ENCODE data around the gene ESPN. TPM values are rescaled to one million over a fixed set of nuclear protein-coding genes. Genes with fewer than 3 reads are reported as not detected.

Gene ESPN
- polyA plus RNA-seq, 1 of the 3 experiments (the other 2 are of a cell fraction) = 0.33 TPM

DNA sequence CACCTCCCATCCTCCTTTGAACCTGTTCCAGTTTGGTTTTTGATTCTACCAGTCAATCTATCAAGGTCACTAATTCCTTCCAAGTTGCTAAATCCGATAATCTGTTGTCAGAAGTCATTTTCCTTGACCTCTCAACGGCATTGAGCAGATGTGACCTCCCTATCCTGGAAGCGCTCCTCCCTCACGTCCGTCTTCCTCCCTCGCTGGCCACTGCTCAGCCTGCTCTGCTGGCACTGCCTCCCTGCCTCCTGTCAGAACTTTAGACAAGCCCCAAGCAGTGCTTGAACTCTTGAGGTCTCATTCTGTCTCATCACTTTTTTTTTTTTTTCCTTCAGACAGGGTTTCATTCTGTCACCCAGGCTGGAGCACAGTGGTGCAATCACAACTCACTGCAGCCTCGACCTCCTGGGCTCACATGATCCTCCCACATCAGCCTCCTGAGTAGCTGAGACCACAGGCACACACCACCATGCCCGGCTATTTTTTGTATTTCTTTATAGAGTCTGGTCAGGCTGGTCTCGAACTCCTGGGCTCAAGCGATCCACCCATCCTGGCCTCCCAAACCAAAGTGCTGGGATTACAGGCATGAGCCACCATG is 26.6 kb upstream of the ESPN start (continued):
- no peak for TF ChIP-seq GATA2 (CRISPR knock-in tag; IDR thresholded peaks at IDR 0.05)

GRCh38 chr1:6399294-6399693 is 25.3 kb upstream of the ESPN start:
- no peak overlapping the region for H3K9ac ChIP-seq
- POLR2A ChIA-PET = no interaction called here
- no peak for DNase-seq

DNA sequence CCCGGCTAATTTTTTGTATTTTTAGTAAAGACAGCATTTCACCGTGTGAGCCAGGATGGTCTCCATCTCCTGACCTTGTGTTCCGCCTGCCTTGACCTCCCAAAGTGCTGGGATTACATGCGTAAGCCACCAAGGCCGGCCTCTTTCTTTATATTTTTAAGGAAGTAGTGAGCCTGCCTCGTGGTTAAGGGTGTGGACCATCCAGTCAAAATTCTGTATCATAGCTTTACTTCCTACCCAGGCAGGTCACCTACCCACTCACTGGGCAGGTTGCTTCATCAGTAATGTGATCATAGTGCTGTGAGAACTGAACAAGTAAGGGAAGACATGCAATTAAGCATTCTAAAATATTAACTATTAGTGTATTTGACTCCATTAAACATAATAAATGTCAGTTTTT is 22.9 kb upstream of the ESPN start:
- Histone ChIP-seq H3K27ac (ENCODE audit: low read depth in 2 of 2, low read length in 1 of 2) (no peak overlapping the region), H3K4me1 (ENCODE audit: control insufficient read depth in 1 of 2, insufficient read depth in 2 of 2, low read depth in 1 of 2, low read length in 1 of 2) (no peaks in the 10 kb centered on the region), H3K36me3 (replicated peaks in 1 of 2; ENCODE audit: control insufficient read depth in 1 of 2, insufficient read depth in 2 of 2, low read length in 1 of 2) (no peaks in the 10 kb centered on the region), H2AFZ (ENCODE audit: low read depth) (no peak overlapping the region), H3K79me2 (ENCODE audit: insufficient read depth) (no peaks in the 10 kb centered on the region), H3K9me2 (no peaks in the 10 kb centered on the region), H3K27me3 (ENCODE audit: insufficient read depth) (no peaks in the 10 kb centered on the region), H3K9me3 (no peaks in the 10 kb centered on the region), H4K20me1 (ENCODE audit: insufficient read depth) (no peaks in the 10 kb centered on the region), H3K4me2 (no peak overlapping the region), H3K9ac (no peak overlapping the region), H3F3A (replicated peaks; ENCODE audit: insufficient read depth) (no peaks in the 10 kb centered on the region), H3K4me3 (ENCODE audit: low read depth in 2 of 2, low read length in 1 of 2) (no peak overlapping the region)
- TF ChIP-seq TEAD4 (IDR thresholded peaks at IDR 0.05; ENCODE audit: borderline replicate concordance, insufficient read depth) (no peak), MXI1 (IDR thresholded peaks at IDR 0.05; ENCODE audit: low read depth, low read length) (no peak), GABPA (IDR thresholded peaks at IDR 0.05; ENCODE audit: low read depth) (no peak), GATA2 (CRISPR knock-in tag; IDR thresholded peaks at IDR 0.05) (no peak), TAF1 (IDR thresholded peaks at IDR 0.05; ENCODE audit: borderline replicate concordance, low read depth, low read length) (no peak), CHD2 (IDR thresholded peaks at IDR 0.05; ENCODE audit: low read length, partially characterized antibody) (no peak), NRF1 (IDR thresholded peaks at IDR 0.05; ENCODE audit: low read depth, low read length) (no peak), TCF12 (IDR thresholded peaks at IDR 0.05) (no peak), FOXM1 (IDR thresholded peaks at IDR 0.05; ENCODE audit: low read depth) (no peak)
- TF ChIP-seq, protein P1, sequence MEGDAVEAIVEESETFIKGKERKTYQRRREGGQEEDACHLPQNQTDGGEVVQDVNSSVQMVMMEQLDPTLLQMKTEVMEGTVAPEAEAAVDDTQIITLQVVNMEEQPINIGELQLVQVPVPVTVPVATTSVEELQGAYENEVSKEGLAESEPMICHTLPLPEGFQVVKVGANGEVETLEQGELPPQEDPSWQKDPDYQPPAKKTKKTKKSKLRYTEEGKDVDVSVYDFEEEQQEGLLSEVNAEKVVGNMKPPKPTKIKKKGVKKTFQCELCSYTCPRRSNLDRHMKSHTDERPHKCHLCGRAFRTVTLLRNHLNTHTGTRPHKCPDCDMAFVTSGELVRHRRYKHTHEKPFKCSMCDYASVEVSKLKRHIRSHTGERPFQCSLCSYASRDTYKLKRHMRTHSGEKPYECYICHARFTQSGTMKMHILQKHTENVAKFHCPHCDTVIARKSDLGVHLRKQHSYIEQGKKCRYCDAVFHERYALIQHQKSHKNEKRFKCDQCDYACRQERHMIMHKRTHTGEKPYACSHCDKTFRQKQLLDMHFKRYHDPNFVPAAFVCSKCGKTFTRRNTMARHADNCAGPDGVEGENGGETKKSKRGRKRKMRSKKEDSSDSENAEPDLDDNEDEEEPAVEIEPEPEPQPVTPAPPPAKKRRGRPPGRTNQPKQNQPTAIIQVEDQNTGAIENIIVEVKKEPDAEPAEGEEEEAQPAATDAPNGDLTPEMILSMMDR (IDR thresholded peaks at IDR 0.05) = no peak
- CTCF ChIA-PET = interaction anchor here (1.0 to 6.0 kb wide), 6 partner anchors 13 to 155 kb away, joined by 3 to 82 read pairs (median 12); partner anchors contain the start of gene HES3
- no peak for DNase-seq
- POLR2A ChIA-PET = no interaction called here
- WGBS (ENCODE audit: low lambda C conversion rate) = 74% methylated on average over 6 of the region's 6 CpGs

More at GRCh38 chr1:6399294-6399693, 25.3 kb upstream of the ESPN start:
- H3K4me3 ChIP-seq (ENCODE audit: low read depth in 2 of 2, low read length in 1 of 2) = no peak overlapping the region
- H3K79me2 ChIP-seq (ENCODE audit: insufficient read depth) = no peaks in the 10 kb centered on the region
- H3K9me3 ChIP-seq = no peaks in the 10 kb centered on the region
- no peaks in the 10 kb centered on the region for H3K9me2 ChIP-seq
- no peaks in the 10 kb centered on the region for H4K20me1 ChIP-seq (ENCODE audit: insufficient read depth)
- H3K27ac ChIP-seq (ENCODE audit: low read depth in 2 of 2, low read length in 1 of 2) = no peak overlapping the region
- no peak overlapping the region for H3K4me2 ChIP-seq
- no peaks in the 10 kb centered on the region for H3K36me3 ChIP-seq (replicated peaks in 1 of 2; ENCODE audit: control insufficient read depth in 1 of 2, insufficient read depth in 2 of 2, low read length in 1 of 2)
- peaks cover under 1 to 1% of the 10 kb centered on the region in 2 experiments; a peak in 1 of 4 replicates for H3K4me1 ChIP-seq (ENCODE audit: control insufficient read depth in 1 of 2, insufficient read depth in 2 of 2, low read depth in 1 of 2, low read length in 1 of 2)
- TF ChIP-seq TEAD4 (IDR thresholded peaks at IDR 0.05; ENCODE audit: borderline replicate concordance, insufficient read depth) (no peak), EZH2phosphoT487 (IDR thresholded peaks at IDR 0.05; ENCODE audit: borderline replicate concordance, low read depth) (no peak), PBX3 (IDR thresholded peaks at IDR 0.05) (no peak), RXRA (IDR thresholded peaks at IDR 0.05; ENCODE audit: borderline replicate concordance, low read depth) (no peak), EP300 (IDR thresholded peaks at IDR 0.05; ENCODE audit: borderline replicate concordance in 1 of 2, low read depth in 1 of 2, low read length in 1 of 2) (no peak), USF2 (IDR thresholded peaks at IDR 0.05; ENCODE audit: borderline replicate concordance, low read depth, low read length) (no peak), FOXJ3 (CRISPR knock-in tag; IDR thresholded peaks at IDR 0.05) (no peak), JUND (IDR thresholded peaks at IDR 0.05) (no peak), SMC3 (IDR thresholded peaks at IDR 0.05; ENCODE audit: low read depth, low read length) (no peak), GABPA (IDR thresholded peaks at IDR 0.05; ENCODE audit: low read depth) (no peak)
- no peak overlapping the region for H2AFZ ChIP-seq (ENCODE audit: low read depth)
- 89% methylated on average over 3 of the region's 3 CpGs for WGBS (ENCODE audit: low lambda C conversion rate)
- H3K27me3 ChIP-seq (ENCODE audit: insufficient read depth) = no peaks in the 10 kb centered on the region
- CTCF ChIA-PET = interaction anchor here (0.7 to 3.4 kb wide), 9 partner anchors 15 to 153 kb away, joined by 3 to 15 read pairs (median 7); no protein-coding TSS in a partner anchor
- no peaks in the 10 kb centered on the region for H3F3A ChIP-seq (replicated peaks; ENCODE audit: insufficient read depth)

Data from SK-N-SH (cell line).